Endometrium (tissue), 2 donors: Measurements from ENCODE around the gene ENO2.
A peak's percentile ranks its signal among the peaks of the same experiment; 100 is the strongest.
"Not testable (repeated sequence)": the region's sequence is repeated elsewhere in the genome, so short reads cannot be mapped to it uniquely, and the experiment has no call there.

Source experiments
- FAIRE-seq: peaks from 2 replicates; lab custom pipeline; 2012; peaks lifted over from hg19 to GRCh38; lab: Jason Lieb, UNC
- donor health status: control.
- donor health status: control.

The ENO2 gene

DNA sequence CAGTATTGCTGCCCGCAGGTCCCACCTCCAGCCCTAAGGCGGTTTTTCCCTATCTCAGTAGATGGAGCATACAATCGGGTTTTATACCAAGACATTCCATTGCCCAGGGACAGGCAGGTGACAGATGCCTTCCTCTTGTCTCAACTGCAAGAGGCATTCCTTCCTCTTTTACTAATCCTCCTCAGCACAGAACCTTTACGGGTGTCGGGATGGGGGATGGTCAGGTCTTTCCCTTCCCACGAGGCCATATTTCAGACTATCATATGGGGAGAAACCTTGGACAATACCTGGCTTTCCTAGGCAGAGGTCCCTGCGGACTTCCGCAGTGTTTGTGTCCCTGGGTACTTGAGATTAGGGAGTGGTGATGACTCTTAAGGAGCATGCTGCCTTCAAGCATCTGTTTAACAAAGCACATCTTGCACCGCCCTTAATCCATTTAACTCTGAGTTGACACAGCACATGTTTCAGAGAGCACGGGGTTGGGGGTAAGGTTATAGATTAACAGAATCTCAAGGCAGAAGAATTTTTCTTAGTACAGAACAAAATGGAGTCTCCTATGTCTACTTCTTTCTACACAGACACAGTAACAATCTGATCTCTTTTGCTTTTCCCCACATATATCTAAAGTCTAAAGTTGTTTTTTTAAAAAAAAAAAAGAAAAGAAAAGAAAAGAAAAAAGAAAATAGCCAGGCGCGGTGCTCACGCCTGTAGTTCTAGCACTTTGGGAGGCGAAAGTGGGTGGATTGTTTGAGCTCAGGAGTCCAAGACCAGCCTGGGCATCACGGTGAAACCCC lies 28.0 kb upstream of the ENO2 start:
- FAIRE-seq = not testable (repeated sequence)

DNA sequence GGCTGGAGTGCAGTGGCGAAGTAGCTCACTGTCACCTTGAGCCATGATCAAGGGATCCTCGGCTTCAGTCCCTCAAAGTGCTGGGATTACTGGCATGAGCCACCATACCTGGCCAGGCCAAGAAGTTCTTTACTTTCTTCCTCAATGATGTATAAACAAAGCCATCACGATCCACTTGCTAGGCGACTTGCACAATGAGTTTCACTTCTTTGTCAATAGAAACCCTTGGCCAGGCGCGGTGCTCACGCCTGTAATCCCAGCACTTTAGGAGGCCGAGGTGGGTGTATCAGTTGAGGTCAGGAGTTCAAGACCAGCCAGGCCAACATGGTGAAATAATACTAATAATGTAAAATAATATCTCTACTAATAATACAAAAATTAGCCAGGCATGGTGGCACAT lies 26.9 kb upstream of the ENO2 start:
- no peak for FAIRE-seq

DNA sequence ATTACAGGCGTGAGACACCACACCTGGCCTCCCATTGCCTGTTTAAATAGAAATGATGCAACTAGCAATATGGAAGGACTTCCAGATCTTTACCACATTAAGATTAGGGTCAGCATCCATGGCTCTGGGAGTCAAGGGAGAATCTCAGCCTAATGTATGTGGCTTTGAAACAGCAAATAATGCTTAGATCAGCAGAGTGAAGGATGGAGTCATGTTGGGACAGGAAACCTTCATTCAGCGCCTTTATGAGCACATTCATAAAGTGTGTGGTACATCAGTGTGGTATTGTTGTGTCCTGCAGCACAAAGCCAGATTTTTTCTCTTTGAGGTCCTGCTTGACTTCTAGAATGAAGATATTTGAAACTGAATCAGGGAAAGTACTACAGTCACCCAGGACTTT lies 26.0 kb upstream of the ENO2 start:
- FAIRE-seq = no peak

DNA sequence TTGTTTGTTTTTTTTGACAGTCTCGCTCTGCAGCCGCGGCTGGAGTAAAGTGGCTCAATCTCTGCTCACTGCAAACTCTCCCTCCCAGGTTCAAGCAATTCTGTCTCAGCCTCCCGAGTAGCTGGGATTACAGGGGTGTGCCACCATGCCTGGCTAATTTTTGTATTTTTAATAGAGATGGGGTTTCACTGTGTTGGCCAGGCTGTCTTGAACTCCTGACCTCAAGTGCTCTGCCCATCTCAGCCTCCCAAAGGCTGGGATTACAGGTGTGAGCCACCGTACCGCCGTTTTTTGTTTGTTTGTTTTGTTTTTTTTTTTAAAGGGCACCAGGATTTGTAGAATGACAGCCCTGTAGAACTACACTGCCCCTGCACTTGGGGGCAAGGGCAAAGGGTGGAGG lies 25.6 kb upstream of the ENO2 start:
- FAIRE-seq = not testable (repeated sequence)

DNA sequence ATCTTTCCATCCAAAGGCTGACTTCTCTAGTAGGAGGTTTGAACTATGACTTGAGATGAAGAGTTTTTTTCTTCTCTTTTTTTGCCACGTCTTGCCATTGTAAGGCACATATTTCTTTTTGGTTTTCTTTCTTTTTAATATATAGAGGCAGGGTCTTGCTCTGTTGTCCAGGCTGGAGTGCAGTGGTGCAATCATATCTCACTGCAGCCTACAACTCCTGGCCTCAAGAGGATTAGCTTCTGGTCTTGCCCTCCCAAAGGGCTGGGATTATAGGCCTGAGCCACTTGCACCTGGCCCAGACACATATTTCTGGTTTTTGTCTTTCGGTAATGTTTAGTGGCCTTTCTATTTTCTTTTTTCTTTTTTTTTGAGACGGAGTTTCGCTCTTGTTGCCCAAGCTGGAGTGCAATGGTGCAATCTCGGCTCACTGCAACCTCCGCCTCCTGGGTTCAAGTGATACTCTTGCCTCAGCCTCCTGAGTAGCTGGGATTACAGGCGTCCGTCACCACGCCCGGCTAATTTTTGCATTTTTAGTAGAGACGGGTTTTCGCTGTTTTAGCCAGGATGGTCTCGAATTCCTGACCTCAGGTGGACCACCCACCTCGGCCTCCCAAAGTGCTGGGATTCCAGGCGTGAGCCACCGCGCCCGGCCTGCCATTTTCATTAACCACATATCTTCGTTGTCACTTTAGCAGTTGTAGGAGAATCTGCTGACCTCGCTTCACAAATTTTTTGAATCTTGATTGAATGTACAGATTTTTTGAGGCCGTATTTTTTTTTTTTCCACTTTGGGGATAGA lies 24.4 kb upstream of the ENO2 start:
- not testable (repeated sequence) for FAIRE-seq

DNA sequence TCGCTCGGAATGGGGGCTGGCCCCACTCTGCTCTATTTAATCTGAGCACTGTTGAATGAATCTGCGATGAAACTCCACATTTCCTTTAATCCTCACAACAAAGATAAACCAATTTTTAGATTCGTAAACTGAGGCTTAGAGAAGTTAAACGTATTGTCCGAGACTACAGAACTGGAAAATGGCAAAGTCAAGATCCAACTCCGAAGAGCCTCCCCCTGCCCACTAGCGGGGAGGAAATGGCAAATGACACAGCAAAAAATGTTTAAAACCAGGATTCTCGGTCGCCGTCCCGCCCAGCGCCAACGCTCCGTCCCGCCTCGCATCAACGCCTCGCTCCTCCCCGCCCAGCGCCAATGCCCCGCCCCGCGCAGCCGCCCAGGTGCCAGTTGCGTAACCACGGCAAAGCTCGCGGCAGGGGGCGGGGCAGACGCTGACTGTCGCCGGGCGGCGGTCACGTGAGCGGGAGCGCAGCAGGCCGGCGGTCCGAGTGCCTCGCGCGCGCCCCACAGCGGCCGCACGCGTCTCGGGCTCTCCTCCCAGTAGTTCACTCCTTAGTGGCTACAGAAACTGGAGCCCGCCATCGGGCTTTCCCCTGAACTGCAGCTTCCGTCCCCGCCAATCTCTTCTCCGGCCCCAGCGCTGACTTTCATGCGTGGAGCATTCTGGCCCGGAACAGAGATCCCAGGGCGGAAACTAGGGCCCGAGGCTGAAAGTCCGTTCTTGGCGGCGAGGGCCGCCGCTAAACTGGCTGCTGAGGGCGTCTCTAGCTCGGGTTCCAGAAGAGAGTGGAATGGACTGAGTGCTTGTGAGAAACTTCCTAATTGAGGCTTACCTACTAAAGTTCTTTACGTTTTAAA lies 23.4 kb upstream of the ENO2 start:
- FAIRE-seq = no peak

DNA sequence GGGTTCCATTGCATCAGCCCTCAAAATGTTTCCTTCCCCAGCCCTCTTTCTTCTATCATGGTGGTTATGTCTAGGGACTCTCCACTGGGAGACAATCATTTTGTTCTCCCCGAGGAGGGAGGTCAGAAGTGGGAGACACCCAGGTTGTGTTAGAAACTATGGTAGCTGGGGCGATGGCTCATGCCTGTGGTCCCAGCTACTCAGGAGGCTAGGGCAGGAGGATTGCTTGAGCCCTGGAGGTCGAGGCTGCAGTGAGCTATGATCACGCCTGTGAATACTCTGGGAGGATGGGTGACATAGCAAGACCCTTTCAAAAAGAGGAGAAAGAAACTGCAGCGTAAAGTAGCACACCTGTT lies 22.8 kb upstream of the ENO2 start:
- FAIRE-seq = no peak

DNA sequence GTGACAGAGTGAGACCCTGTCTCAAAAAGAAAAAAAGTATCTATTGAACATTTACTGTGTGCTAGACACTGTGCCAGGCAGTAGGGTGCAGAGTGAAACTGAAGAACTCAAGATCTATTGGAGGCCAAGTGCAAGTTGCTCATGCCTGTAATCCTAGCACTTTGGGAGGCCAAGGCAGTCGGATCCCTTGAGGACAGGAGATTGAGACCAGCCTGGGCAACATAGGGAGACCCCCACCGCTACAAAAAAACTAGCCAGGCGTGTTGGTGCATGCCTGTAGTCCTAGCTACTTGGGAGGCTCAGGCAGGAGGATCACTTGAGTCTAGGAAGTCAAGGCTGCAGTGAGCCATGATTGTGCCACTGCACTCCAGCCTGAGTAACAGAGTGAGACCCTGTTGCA lies 21.7 kb upstream of the ENO2 start:
- FAIRE-seq = not testable (repeated sequence)

DNA sequence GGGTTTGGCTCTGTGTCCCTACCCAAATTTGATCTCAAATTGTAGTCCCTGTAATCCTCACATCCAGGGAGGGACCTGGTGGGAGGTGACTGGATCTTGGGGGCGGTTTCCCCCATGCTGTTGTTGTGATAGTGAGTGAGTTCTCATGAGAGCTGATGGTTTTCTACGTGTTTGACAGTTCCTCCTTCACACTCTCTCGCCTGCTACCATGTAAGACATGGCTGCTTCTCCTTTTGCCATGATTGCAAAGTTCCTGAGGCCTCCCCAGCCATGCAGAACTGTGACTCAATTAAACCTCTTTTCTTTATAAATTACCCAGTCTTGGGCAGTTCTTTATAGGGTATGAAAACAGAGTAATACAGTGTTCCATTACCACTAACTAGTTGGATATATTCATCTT lies 20.1 kb upstream of the ENO2 start:
- FAIRE-seq = no peak

DNA sequence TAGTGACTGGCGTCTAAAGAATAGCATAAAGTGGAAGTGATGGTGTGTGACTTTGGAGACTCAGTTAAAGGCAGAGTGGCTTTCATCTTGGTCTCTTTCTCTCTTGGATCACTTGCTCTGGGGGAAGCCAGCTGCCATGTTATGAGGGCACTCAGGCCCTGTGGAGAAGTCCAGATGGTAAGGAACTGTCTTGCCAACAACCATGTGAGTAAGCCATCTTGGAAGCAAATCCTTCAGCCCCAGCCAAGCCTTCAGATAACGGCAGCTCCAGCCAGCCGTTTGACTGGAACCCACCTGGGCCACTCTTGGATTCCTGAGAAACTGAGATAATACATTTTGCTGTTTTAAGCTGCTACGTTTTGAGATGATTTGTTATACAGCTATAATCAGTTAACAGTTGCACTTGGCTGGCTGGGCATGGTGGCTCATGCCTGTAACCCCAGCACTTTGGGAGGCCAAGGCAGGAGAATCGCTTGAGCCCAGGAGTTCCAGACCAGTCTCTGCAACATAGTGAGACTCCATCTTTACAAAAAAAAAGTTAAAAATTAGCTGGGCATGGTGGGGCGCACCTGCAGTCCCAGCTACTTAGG lies 17.4 kb upstream of the ENO2 start:
- FAIRE-seq = no peak

DNA sequence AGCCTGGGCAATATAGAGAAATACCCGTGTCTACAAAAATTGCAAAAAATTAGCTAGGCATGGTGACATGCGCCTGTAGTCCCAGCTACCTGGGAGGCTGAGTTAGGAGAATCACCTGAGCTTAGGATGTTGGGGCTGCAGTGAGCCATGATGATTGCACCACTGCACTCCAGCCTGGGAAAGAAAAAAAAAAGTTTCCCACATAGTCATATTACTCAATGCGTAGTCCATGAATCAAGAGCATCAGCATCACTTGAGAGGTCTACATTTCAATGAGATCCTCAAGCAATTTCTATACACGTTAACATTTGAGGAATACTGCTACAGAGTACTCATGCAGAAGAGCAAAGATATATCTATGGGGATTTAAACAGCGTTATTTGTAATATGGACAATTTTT lies 15.0 kb upstream of the ENO2 start:
- FAIRE-seq = no peak

DNA sequence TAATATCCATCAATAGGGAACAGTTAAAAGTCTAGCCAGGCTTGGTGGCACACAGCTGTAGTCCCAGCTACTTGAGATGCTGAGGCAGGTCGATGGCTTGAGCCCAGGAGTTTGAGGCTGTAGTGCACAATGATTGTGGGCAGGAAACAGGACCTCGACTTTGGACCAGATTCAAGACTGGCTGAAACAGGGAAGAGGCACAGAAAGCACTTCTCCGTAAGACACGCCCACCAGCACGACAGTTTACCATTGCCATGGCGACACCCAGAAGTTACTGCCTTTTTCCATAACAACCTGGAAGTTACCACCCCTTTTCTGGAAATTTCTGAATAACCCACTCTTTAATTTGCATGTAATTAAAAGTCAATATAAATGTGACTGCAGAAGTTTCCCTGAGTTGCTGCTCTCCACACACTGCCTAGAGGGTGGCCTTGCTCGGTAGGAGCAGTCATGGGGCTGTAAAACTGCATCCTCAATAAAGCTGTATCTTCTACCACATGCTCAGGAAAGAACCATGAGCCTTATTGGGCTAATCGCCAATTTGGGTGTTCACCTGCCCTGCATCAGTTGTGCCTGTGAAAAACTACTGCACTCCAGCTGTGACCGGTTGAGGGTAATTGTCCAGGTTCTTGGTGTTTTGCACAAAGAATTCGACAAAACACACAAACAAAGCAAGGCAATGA lies 14.4 kb upstream of the ENO2 start:
- FAIRE-seq = no peak

DNA sequence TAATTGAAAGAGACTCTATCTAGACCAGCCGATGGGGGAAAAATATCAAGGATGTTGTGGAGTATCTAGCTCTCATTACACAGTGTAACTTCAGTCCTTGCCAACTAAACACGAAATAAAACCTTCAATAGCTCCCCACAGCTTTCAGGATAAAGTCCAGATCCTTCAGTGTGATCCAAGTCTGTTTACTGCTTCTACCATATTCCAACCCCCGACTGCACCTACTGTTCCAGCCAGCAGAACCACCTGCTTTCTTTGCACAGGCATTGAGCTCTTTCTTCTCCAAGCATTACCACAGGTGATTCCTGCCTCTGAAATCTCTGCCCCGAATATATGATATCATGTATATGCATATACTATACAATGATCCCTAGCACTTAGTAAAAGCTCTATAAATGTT lies 11.9 kb upstream of the ENO2 start:
- FAIRE-seq = no peak

DNA sequence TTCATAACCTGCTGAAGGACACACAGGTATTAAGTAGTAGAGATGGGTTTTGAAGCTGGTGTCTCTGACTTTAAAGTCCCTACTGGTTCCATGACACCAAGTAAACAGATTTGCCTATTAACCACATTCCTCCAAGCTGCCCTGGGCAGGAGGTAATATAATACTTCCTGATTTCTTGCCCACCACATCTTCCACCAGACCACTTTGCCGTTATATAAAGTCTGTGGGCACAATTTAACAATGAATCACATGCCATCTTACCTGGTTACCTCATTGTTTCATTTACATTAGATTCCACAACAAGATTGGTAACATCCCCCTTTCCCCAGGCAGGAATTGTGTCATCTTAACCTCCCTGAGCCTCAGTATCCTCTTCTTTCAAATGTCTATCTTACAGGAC lies 10.7 kb upstream of the ENO2 start:
- FAIRE-seq = no peak

DNA sequence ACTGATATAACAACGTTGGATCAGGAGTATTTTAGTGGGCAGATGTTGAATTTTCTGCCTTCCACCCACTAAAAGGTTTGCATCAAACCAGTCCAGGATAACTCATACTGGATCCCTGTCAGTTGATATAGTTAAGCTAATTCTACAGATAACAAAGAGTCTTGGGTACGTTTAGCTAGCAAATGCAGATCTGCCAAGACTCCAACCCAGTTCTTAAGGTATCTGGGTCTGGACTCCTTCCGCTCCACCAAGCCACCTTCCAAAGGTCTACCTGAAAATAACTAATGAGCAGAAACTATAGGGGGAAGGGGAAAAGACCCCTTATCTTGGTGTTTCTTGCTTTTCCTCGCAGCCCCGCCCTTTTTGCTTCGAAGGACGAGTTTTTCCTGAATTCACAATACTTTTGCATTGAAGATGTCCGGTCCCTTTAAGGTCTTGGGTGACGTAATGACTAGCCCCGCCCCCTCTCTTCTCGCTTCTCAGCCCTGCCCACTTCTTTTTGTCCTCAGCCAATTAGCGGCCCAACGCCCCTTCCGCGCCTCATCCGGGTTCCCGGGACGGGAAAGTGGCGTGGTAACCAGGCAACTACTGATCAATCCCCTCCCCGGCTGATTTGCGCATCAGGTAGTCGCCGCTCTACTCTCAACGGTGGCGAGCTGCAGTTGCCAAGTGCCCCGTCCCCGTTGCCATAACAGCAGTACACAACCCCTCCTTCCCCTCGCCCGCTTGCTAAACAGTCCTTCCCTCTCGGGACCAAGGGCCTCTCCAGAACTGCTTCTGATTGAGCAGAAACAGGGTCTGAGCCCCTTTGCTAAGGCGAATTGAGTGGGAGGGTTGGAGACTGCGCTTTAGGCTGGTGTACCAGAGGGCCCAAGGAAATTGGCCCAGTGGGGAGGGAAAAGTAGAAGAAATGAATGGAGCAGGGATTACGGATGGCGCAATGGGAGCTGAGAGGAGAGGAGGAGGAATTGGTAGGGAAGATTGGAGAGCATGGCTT lies 9.8 kb upstream of the ENO2 start, which contains the start of gene LRRC23:
Gene LRRC23 (plus strand): TSS at position 543 of the 997 bp plus-strand sequence. CDS start 812 bp downstream, outside the sequence.
- FAIRE-seq = peak; percentile 96

DNA sequence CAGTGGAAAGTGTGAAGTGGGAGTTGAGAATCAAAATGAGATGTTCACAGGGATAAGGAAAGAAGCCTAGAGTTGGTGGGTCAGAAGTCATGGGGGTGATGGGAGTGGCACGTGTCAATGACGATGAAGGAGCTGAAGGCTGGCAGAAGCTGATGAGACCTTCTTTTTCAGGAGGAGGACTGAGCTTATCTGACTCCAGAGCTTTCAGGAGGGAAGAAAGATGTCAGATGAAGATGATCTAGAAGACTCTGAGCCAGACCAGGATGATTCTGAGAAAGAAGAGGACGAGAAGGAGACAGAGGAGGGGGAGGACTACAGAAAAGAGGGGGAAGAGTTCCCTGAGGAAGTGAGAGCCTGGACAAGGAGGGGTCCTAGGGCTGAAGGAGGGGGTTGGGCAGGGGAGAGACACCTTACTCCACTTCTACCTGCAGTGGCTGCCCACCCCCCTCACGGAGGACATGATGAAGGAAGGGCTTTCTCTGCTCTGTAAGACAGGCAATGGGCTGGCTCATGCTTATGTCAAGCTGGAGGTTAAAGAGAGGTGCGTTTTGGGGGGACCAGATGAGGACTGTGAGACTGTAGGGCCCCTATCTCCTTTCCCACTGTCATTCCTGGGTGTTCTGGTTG lies 8.9 kb upstream of the ENO2 start:
- FAIRE-seq = no peak

DNA sequence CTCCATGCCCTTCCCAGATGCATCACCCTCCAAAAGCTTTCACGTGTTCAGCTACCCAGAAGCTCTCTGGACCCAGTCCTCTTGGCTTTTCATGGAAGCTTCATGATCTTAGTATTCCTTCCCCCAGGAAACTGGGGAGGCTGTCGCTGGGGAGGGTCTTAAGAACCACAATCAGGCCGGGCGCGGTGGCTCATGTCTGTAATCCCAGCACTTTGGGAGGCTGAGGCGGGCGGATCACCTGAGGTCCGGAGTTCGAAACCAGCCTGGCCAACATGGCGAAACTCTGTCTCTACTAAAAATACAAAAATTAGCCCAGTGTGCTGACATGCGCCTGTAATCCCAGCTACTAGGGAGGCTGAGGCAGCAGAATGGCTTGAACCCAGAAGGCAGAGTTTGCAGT lies 6.2 kb upstream of the ENO2 start:
- FAIRE-seq = not testable (repeated sequence)

DNA sequence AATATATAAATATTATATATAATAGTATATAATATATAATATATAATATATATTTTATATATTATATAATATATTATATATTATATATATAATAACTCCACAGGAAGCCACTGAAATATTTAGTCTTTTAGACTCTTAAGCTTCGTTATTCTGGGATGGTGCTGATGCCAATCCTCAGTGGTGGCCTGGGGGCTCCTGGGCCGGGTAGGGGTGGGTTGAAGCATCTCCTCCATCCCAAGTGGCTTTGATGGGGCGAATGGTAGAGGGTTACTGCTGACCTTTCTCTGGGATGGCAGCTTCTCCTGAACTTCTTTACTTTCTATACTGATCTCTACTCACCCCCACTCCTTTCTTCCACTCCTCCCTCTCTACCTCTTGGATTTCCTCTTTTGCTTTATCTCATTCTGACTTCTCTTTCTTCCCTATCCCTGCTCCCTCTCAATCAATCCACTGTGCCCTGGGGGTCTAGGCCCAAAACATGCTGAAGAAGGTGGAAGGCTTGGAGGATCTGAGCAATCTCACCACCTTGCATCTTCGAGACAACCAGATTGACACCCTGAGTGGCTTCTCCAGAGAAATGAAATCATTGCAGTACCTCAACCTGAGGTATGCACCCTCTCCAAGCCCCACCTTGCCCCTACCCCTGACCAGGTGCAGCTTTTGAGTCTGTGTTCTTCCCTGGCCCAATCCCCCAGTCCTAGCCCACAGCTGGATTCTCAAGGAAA lies 4.8 kb upstream of the ENO2 start:
- no peak for FAIRE-seq
